ENCODE measurements around the gene RAB1B.

DNA sequence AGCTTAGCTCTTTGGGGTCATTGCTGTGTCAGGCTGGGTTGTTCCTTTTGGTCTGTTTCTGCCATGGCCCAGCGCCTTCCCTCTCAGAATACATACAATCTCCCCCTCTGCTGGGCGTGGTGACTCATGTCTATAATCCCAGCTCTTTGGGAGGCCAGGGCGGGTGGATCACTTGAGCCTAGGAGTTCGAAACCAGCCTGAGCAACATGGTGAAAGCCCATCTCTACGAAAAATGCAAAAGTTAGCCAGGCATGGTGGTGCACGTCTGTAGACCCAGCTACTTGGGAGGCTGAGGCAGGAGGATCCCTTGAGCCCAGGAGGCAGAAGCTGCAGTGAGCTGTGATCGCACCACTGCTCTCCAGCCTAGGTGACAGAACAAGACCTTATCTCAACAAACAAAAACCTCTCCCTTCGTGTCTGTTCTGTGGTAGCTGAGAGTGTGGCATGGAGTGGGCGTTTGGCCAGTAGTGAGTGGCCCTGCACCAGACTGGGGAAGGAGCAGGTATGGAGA is 46.7 kb upstream of the RAB1B start:
- TF ChIP-seq CTCF (IDR thresholded peaks at IDR 0.05 in 4 of 5, conservative IDR thresholded peaks at IDR 0.05 in 1 of 5) (no peak), POLR2A (IDR thresholded peaks at IDR 0.05) (no peak)
